OCI-LY7 (cell line): ENCODE results near the gene DDX10.

Source experiments
- CTCF ChIP-seq: fragments of 200-600 bp; sonication (generic); conservative IDR thresholded peaks from 2 replicates; pipeline ENCODE4 v1.5.1; 2014; ENCODE audit warnings: mild to moderate bottlenecking, antibody characterized with exemption, low read length, moderate library complexity, mixed read lengths
- EZH2phosphoT487 ChIP-seq: fragments of 200-600 bp; sonication (generic); IDR thresholded peaks from 2 replicates; pipeline ENCODE4 v1.6.1; 2018; ENCODE audit warnings: low read depth, borderline replicate concordance, mild to moderate bottlenecking, mixed run types, antibody characterized with exemption, low read length, moderate library complexity, mixed read lengths

- TF ChIP-seq CTCF (no peak), EZH2phosphoT487 (no peak)
Measured at GRCh38 chr11:108838792-108839105, 173.9 kb downstream of the DDX10 start.
